Endothelial cell of umbilical vein (primary cell): ENCODE results near the gene L3MBTL4. TPM values are rescaled to one million over a fixed set of nuclear protein-coding genes. Genes with fewer than 3 reads are reported as not detected.

Experiments used
- BruUV-seq: library from RNA; stranded (reverse); fragments of 400-500 nt; replicated peaks from 2 replicates; lab custom pipeline; 2021; lab: Mats Ljungman, UMichigan
- CTCF ChIA-PET: fragments of 300-600, 350-600 bp; sonication (Branson Sonifier 250); formaldehyde crosslinking; loops from one replicate; lab custom pipeline; 2021; ENCODE audit warnings: antibody characterized with exemption, inconsistent platforms; lab: Charles Lee
- POLR2A ChIA-PET: fragments of 300-600, 350-600 bp; sonication (Branson Sonifier 250); formaldehyde crosslinking; loops from one replicate; lab custom pipeline; 2021; ENCODE audit warnings: antibody characterized with exemption, inconsistent platforms; lab: Charles Lee
- DNase-seq: peaks from one replicate; pipeline ENCODE4 v3.0.0-alpha.2; 2011; ENCODE audit warnings: low read depth, low spot score
- FAIRE-seq: peaks from 2 replicates; lab custom pipeline; 2011; peaks lifted over from hg19 to GRCh38; lab: Jason Lieb, UNC
- H2AFZ ChIP-seq: 2 replicates; pipeline ENCODE4 v1.6.0; 2012; ENCODE audit warnings: low read depth, low read length, control low read depth, inconsistent platforms
- H3K27ac ChIP-seq: 2 replicates; pipeline ENCODE4 v1.5.1; 2011; ENCODE audit warnings: low read depth, mild to moderate bottlenecking, control low read depth, low read length, moderate library complexity; ENCODE audit not compliant: insufficient read depth
- H3K27me3 ChIP-seq, 2 experiments: 2 replicates each; pipeline versions ENCODE4 v1.6.0 to v1.6.1; 2011; ENCODE audit warnings: low read length in 2 of 2, mixed read lengths in 1 of 2; ENCODE audit not compliant: control insufficient read depth in 2 of 2, insufficient read depth in 2 of 2
- H3K36me3 ChIP-seq, 2 experiments: 2 replicates in 1 of 2; 3 replicates in 1 of 2; pipeline ENCODE4 v1.5.1; 2011; ENCODE audit warnings: low read length in 2 of 2, mild to moderate bottlenecking in 1 of 2, moderate library complexity in 1 of 2; ENCODE audit not compliant: control insufficient read depth in 2 of 2, insufficient read depth in 2 of 2; ENCODE audit errors: extremely low read depth in 1 of 2
- H3K4me1 ChIP-seq: 3 replicates; pipeline ENCODE4 v1.5.1; 2011; ENCODE audit warnings: mild to moderate bottlenecking, low read length; ENCODE audit not compliant: control insufficient read depth, insufficient read depth; ENCODE audit errors: extremely low read depth
- H3K4me2 ChIP-seq: 2 replicates; pipeline ENCODE4 v1.6.1; 2011; ENCODE audit warnings: low read length, control low read depth, mixed read lengths; ENCODE audit not compliant: insufficient read depth
- H3K4me3 ChIP-seq, 3 experiments: fragments of 200-600 bp in 1 of 3; sonication (generic), shearing (Covaris generic) in 1 of 3; replicated peaks in 1 of 3; 2 replicates each; pipeline ENCODE4 v1.5.1; 2011 to 2016; ENCODE audit warnings: control low read depth in 3 of 3, low read length in 3 of 3, mild to moderate bottlenecking in 2 of 3, inconsistent platforms in 1 of 3, low read depth in 1 of 3, moderate library complexity in 1 of 3; ENCODE audit not compliant: insufficient read depth in 1 of 3
- H3K79me2 ChIP-seq: 2 replicates; pipeline ENCODE4 v1.6.0; 2012; ENCODE audit warnings: low read length, inconsistent platforms; ENCODE audit not compliant: control insufficient read depth, insufficient read depth
- H3K9ac ChIP-seq: replicated peaks from 2 replicates; pipeline ENCODE3; 2011; ENCODE audit warnings: low read length, control low read depth; ENCODE audit not compliant: insufficient read depth; ENCODE audit errors: extremely low read depth
- H3K9me1 ChIP-seq: replicated peaks from 3 replicates; pipeline ENCODE4 v1.6.0; 2011; ENCODE audit warnings: mild to moderate bottlenecking, low read length; ENCODE audit not compliant: control insufficient read depth, insufficient read depth; ENCODE audit errors: extremely low read depth
- H3K9me3 ChIP-seq: replicated peaks from 2 replicates; pipeline ENCODE4 v1.5.1; 2012; ENCODE audit warnings: low read length, inconsistent platforms; ENCODE audit not compliant: control insufficient read depth, insufficient read depth
- H4K20me1 ChIP-seq: replicated peaks from 2 replicates; pipeline ENCODE3; 2011; ENCODE audit warnings: mild to moderate bottlenecking, low read length; ENCODE audit not compliant: control insufficient read depth, insufficient read depth; ENCODE audit errors: extremely low read depth
- EZH2 ChIP-seq: IDR thresholded peaks from 2 replicates; pipeline ENCODE4 v1.6.1; 2012; ENCODE audit warnings: borderline replicate concordance, low read depth, mild to moderate bottlenecking, moderate library complexity, low read length, inconsistent platforms; ENCODE audit not compliant: severe bottlenecking
- FOS ChIP-seq: IDR thresholded peaks from 2 replicates; pipeline ENCODE4 v1.6.1; 2011; ENCODE audit warnings: mild to moderate bottlenecking, low read length, moderate library complexity, borderline replicate concordance; ENCODE audit not compliant: insufficient read depth
- GATA2 ChIP-seq: IDR thresholded peaks from 2 replicates; pipeline ENCODE4 v1.7.0; 2011; ENCODE audit warnings: low read depth, mild to moderate bottlenecking, moderate library complexity, mixed read lengths, low read length; ENCODE audit not compliant: insufficient read length, insufficient read depth
- JUN ChIP-seq: IDR thresholded peaks from 2 replicates; pipeline ENCODE4 v1.6.1; 2011; ENCODE audit warnings: borderline replicate concordance, low read depth; ENCODE audit not compliant: insufficient read length, insufficient read depth
- MYC ChIP-seq: IDR thresholded peaks from one replicate; pipeline ENCODE4 v1.6.1; 2011; ENCODE audit warnings: mild to moderate bottlenecking, low read depth, low read length
- POLR2A ChIP-seq: IDR thresholded peaks from 2 replicates; pipeline ENCODE4 v1.6.1; 2012; ENCODE audit warnings: low read depth, mild to moderate bottlenecking, control low read depth, low read length
- POLR2AphosphoS5 ChIP-seq: IDR thresholded peaks from 2 replicates; pipeline ENCODE4 v1.6.1; 2012; ENCODE audit warnings: low read depth, mild to moderate bottlenecking, control low read depth, low read length, moderate library complexity; ENCODE audit not compliant: insufficient read depth
- dilution Hi-C: fragments of 300-500 bp; cut with MboI; formaldehyde crosslinking; loops from one replicate; pipeline ENCODE4 v1.15.0; 2019; ENCODE audit warnings: low sequenced_read_pairs; ENCODE audit not compliant: extremely low pct_ligation_motif_present
- intact Hi-C: fragments of 100-400 bp; cut with micrococcal nuclease; formaldehyde crosslinking; loops from one replicate; pipeline ENCODE4 v1.10.0; 2022
- polyA plus RNA-seq, 4 experiments: library from polyadenylated mRNA; depleted of rRNA in 3 of 4; stranded (reverse) in 3 of 4; unstranded in 1 of 4; fragments of >200 nt; gene quantifications; 2 replicates each; pipeline versions ENCODE4 v1.2.1 to v1.2.3, GENCODE V29; 2011 to 2012; ENCODE audit warnings: missing spikeins in 1 of 4
- total RNA-seq: library from RNA; stranded (reverse); gene quantifications from 2 replicates; pipeline ENCODE4 v1.2.3, GENCODE V29; 2021
- TF ChIP-seq, protein P1 (sequence below): IDR thresholded peaks from 2 replicates; pipeline ENCODE4 v1.6.1; 2011; ENCODE audit not compliant: insufficient read depth, insufficient read length
- TF ChIP-seq, protein P2 (sequence below), 2 donors: IDR thresholded peaks; 1 replicate in 1 of 2; 2 replicates in 1 of 2; pipeline ENCODE4 v1.5.1; 2011; ENCODE audit warnings: low read length in 2 of 2, mild to moderate bottlenecking in 2 of 2, moderate library complexity in 2 of 2, control low read depth in 1 of 2, inconsistent platforms in 1 of 2, low read depth in 1 of 2; ENCODE audit not compliant: insufficient read depth in 1 of 2; ENCODE audit errors: extremely low read depth in 1 of 2

The L3MBTL4 gene
- total and polyA plus RNA-seq, 2 donors (not counting 3 experiments of a cell fraction or from before 2014, with no cell fraction given) = 0.80 TPM; not detected in 1

DNA sequence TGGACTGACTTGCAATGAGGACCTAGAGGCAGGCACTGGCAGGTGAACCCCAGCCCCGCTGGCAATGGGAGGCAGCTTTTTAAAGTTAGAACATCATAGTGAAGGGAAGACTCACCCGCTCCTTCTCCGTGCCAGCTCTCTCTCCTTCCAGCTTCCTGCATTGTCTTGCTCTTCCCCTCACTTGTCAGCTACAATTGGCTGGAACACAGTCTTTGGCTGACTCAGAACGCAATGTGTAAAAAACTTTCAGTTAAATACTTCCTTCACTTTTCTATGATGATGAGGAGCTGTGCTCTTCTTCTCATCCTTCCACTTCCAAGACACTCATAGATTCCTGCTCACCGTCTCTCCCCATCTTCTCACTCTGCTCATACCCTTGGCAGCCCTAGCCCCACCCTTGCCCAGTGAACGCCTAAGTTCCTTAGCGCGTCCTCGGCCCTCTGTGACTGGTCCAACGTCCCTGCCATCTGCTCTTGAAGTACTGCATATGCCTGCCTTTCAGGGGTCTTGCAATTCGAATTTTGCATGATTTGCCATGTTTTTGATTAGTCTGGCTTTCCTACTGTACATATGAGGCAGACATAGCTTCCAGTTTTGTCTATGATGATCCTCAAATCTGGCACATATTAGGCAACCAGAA, 401.4 kb downstream of the L3MBTL4 start:
- H4K20me1 ChIP-seq = no peaks in the 10 kb centered on the region
- H2AFZ ChIP-seq = no peak overlapping the region
- no peak for TF ChIP-seq JUN
- TF ChIP-seq, protein P1, sequence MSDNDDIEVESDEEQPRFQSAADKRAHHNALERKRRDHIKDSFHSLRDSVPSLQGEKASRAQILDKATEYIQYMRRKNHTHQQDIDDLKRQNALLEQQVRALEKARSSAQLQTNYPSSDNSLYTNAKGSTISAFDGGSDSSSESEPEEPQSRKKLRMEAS = no peak
- TF ChIP-seq FOS = no peak
- TF ChIP-seq, protein P2, sequence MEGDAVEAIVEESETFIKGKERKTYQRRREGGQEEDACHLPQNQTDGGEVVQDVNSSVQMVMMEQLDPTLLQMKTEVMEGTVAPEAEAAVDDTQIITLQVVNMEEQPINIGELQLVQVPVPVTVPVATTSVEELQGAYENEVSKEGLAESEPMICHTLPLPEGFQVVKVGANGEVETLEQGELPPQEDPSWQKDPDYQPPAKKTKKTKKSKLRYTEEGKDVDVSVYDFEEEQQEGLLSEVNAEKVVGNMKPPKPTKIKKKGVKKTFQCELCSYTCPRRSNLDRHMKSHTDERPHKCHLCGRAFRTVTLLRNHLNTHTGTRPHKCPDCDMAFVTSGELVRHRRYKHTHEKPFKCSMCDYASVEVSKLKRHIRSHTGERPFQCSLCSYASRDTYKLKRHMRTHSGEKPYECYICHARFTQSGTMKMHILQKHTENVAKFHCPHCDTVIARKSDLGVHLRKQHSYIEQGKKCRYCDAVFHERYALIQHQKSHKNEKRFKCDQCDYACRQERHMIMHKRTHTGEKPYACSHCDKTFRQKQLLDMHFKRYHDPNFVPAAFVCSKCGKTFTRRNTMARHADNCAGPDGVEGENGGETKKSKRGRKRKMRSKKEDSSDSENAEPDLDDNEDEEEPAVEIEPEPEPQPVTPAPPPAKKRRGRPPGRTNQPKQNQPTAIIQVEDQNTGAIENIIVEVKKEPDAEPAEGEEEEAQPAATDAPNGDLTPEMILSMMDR (IDR thresholded peaks at IDR 0.05; ENCODE audit: extremely low read depth in 1 of 2, insufficient read depth in 1 of 2, low read depth in 1 of 2, low read length in 2 of 2) = no peak
- no peak for TF ChIP-seq POLR2A
- TF ChIP-seq MYC = no peak
- TF ChIP-seq POLR2AphosphoS5 = no peak
- TF ChIP-seq EZH2 = no peak
- TF ChIP-seq GATA2 = no peak
- CTCF ChIA-PET = no interaction called here
- no peaks in the 10 kb centered on the region for H3K9me1 ChIP-seq
- no peak for FAIRE-seq
- POLR2A ChIA-PET = no interaction called here
- no peak overlapping the region for H3K4me2 ChIP-seq
- dilution Hi-C loops = no loop called here
- no peaks in the 10 kb centered on the region for H3K9me3 ChIP-seq
- no peaks in the 10 kb centered on the region for H3K36me3 ChIP-seq
- DNase-seq = no peak
- no peak overlapping the region for H3K4me3 ChIP-seq
- no peak overlapping the region for H3K9ac ChIP-seq
- no peak overlapping the region for H3K27ac ChIP-seq
- no peaks in the 10 kb centered on the region for H3K79me2 ChIP-seq
- H3K27me3 ChIP-seq = no peaks in the 10 kb centered on the region
- BruUV-seq = no TSS peak
- intact Hi-C loops = no loop called here
- no peaks in the 10 kb centered on the region for H3K4me1 ChIP-seq
